Stomach (tissue), 4 donors: ENCODE results near the gene NUMA1.

Experiments used
- CTCF ChIP-seq, 7 experiments: fragments of 450-650 bp in 4 of 7; fragments of 200-600 bp in 3 of 7; sonication (generic) in 3 of 7; IDR thresholded peaks; one replicate each; pipeline ENCODE4 v1.5.1; 2016 to 2019; ENCODE audit warnings: antibody characterized with exemption in 7 of 7, control low read depth in 2 of 7, mild to moderate bottlenecking in 1 of 7
- POLR2A ChIP-seq, 4 donors: fragments of 450-650 bp; IDR thresholded peaks; one replicate each; pipeline ENCODE4 v1.6.1; 2016; ENCODE audit warnings: antibody characterized with exemption in 4 of 4, control low read depth in 2 of 4, mild to moderate bottlenecking in 1 of 4, moderate library complexity in 1 of 4
- POLR2AphosphoS5 ChIP-seq, 3 donors: sonication (generic); formaldehyde crosslinking; IDR thresholded peaks; one replicate each; pipeline ENCODE4 v1.6.1; 2016; ENCODE audit warnings: antibody characterized with exemption in 3 of 3

DNA sequence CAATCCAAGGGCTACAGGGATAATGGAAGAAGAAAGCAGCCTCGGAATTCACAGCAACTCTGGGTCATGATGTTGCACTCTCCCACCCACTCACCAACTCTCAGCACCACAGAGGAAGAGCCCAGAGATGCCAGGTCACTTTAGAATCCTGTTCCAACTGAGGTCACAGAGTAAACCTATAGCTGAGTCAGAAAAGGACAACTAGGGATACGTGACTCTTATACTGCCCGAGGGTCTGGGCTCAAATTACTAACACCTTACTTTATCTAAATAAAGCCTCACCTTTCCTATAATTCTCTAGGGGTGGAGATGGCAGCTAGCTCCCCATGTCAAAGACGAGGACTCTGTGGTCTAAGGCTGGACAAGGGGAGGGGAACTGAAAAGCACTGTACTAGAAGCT lies 57.0 kb downstream of the NUMA1 start:
- TF ChIP-seq POLR2A (IDR thresholded peaks at IDR 0.05) = no peak
- TF ChIP-seq POLR2AphosphoS5 (IDR thresholded peaks at IDR 0.05) = no peak
- no peak for TF ChIP-seq CTCF (IDR thresholded peaks at IDR 0.05)
